Hepatocyte (in vitro differentiated cells): Measurements from ENCODE around the gene MASP1. TPM values are rescaled to one million over a fixed set of nuclear protein-coding genes. Genes with fewer than 3 reads are reported as not detected.

Experiments
- DNase-seq: peaks from one replicate; pipeline ENCODE4 v3.0.0-alpha.2; 2016; ENCODE audit warnings: low spot score
- H2AFZ ChIP-seq: fragments of 200-600 bp; sonication (generic); 2 replicates; pipeline ENCODE4 v1.6.0; 2016; ENCODE audit warnings: antibody characterized with exemption, mild to moderate bottlenecking
- H3K27ac ChIP-seq: fragments of 200-600 bp; sonication (generic); 2 replicates; pipeline ENCODE4 v1.5.1; 2016; ENCODE audit warnings: mild to moderate bottlenecking
- H3K27me3 ChIP-seq: fragments of 200-600 bp; sonication (generic); 2 replicates; pipeline ENCODE4 v1.6.1; 2016
- H3K36me3 ChIP-seq: fragments of 200-600 bp; sonication (generic); replicated peaks from 2 replicates; pipeline ENCODE4 v1.5.1; 2016; ENCODE audit warnings: low read depth; ENCODE audit not compliant: insufficient read depth
- H3K4me1 ChIP-seq: fragments of 200-600 bp; sonication (generic); 2 replicates; pipeline ENCODE4 v1.5.1; 2016; ENCODE audit warnings: mild to moderate bottlenecking, moderate library complexity; ENCODE audit not compliant: insufficient read depth
- H3K4me2 ChIP-seq: fragments of 200-600 bp; sonication (generic); 2 replicates; pipeline ENCODE4 v1.6.0; 2016
- H3K4me3 ChIP-seq: fragments of 200-600 bp; sonication (generic); 2 replicates; pipeline ENCODE4 v1.5.1; 2016; ENCODE audit warnings: mild to moderate bottlenecking
- H3K79me2 ChIP-seq: fragments of 200-600 bp; sonication (generic); 2 replicates; pipeline ENCODE4 v1.6.0; 2017; ENCODE audit warnings: mild to moderate bottlenecking
- H3K9me2 ChIP-seq: fragments of 200-600 bp; sonication (generic); replicated peaks from 2 replicates; pipeline ENCODE4 v1.6.0; 2017; ENCODE audit warnings: mild to moderate bottlenecking; ENCODE audit not compliant: insufficient read depth
- H3K9me3 ChIP-seq: fragments of 200-600 bp; sonication (generic); 2 replicates; pipeline ENCODE4 v1.5.1; 2016; ENCODE audit warnings: low read depth, mild to moderate bottlenecking
- H4K20me1 ChIP-seq: fragments of 200-600 bp; sonication (generic); 2 replicates; pipeline ENCODE4 v1.6.0; 2016; ENCODE audit warnings: mild to moderate bottlenecking; ENCODE audit not compliant: insufficient read depth, poor library complexity, severe bottlenecking
- CTCF ChIP-seq: fragments of 200-600 bp; sonication (generic); IDR thresholded peaks from 2 replicates; pipeline ENCODE4 v1.5.1; 2016; ENCODE audit warnings: antibody characterized with exemption, mild to moderate bottlenecking; ENCODE audit not compliant: poor library complexity
- EZH2 ChIP-seq: fragments of 200-600 bp; sonication (generic); IDR thresholded peaks from 2 replicates; pipeline ENCODE4 v1.6.1; 2016; ENCODE audit warnings: antibody characterized with exemption, mild to moderate bottlenecking, borderline replicate concordance
- EZH2phosphoT487 ChIP-seq: fragments of 200-600 bp; sonication (generic); IDR thresholded peaks from one replicate; pipeline ENCODE4 v1.6.1; 2018; ENCODE audit warnings: antibody characterized with exemption, mild to moderate bottlenecking, low read depth, moderate library complexity; ENCODE audit not compliant: unreplicated experiment, severe bottlenecking
- WGBS: methylation state at CpG from one replicate; pipeline ENCODE4 v1.1.6; 2016; ENCODE audit warnings: low lambda C conversion rate; ENCODE audit errors: missing lambda C conversion rate; 5-methylcytosine and 5-hydroxymethylcytosine counted together
- polyA plus RNA-seq: library from polyadenylated mRNA; unstranded; fragments of >200 nt; fragmentation: Nextera tagmentation; extraction: Ambion mirVana; gene quantifications from 2 replicates; pipeline ENCODE4 v1.2.1, GENCODE V29; 2016
- total RNA-seq: library from RNA; depleted of rRNA; stranded (reverse); fragments of >200 nt; gene quantifications from 2 replicates; pipeline ENCODE4 v1.2.3, GENCODE V29; 2014

MASP1 gene
- total and polyA plus RNA-seq, 2 experiments from 2014 or later, result 23.3 to 29.0 TPM

- TF ChIP-seq EZH2, result no peak
- TF ChIP-seq CTCF, result no peak
- TF ChIP-seq EZH2phosphoT487, result no peak
- H3K4me1 ChIP-seq, result no peaks in the 10 kb centered on the region
- no peak overlapping the region for H3K4me2 ChIP-seq
- WGBS, result 67% methylated on average over 3 of the region's 3 CpGs
- H3K79me2 ChIP-seq, result no peaks in the 10 kb centered on the region
- H2AFZ ChIP-seq, result no peak overlapping the region
- H3K4me3 ChIP-seq, result no peak overlapping the region
- H3K27me3 ChIP-seq, result no peaks in the 10 kb centered on the region
- no peak overlapping the region for H3K27ac ChIP-seq
- H3K9me2 ChIP-seq, result no peaks in the 10 kb centered on the region
- no peaks in the 10 kb centered on the region for H4K20me1 ChIP-seq
- H3K9me3 ChIP-seq, result no peaks in the 10 kb centered on the region
- no peak for DNase-seq
- H3K36me3 ChIP-seq, result no peaks in the 10 kb centered on the region
Observed at GRCh38 chr3:187247398-187247797, 44.1 kb downstream of the MASP1 start.

GRCh38 chr3:187243933-187244524, 47.5 kb downstream of the MASP1 start:
- Histone ChIP-seq H3K4me2 (no peak overlapping the region), H3K9me2 (no peaks in the 10 kb centered on the region), H3K4me1 (no peaks in the 10 kb centered on the region), H3K36me3 (no peaks in the 10 kb centered on the region), H2AFZ (no peak overlapping the region), H4K20me1 (no peaks in the 10 kb centered on the region), H3K79me2 (no peaks in the 10 kb centered on the region), H3K9me3 (no peaks in the 10 kb centered on the region), H3K27me3 (no peaks in the 10 kb centered on the region), H3K4me3 (no peak overlapping the region), H3K27ac (no peak overlapping the region)
- DNase-seq, result no peak
- 83% methylated on average over 2 of the region's 2 CpGs for WGBS
- no peak for TF ChIP-seq CTCF
- TF ChIP-seq EZH2, result no peak
- TF ChIP-seq EZH2phosphoT487, result no peak

GRCh38 chr3:187242900-187243299, 48.6 kb downstream of the MASP1 start:
- no peak for TF ChIP-seq EZH2phosphoT487
- TF ChIP-seq EZH2, result no peak
- TF ChIP-seq CTCF, result no peak
- Histone ChIP-seq H3K27me3 (no peaks in the 10 kb centered on the region), H3K4me2 (no peak overlapping the region), H3K36me3 (no peaks in the 10 kb centered on the region), H4K20me1 (no peaks in the 10 kb centered on the region), H3K9me3 (no peaks in the 10 kb centered on the region), H3K9me2 (no peaks in the 10 kb centered on the region), H3K4me1 (no peaks in the 10 kb centered on the region), H3K27ac (no peak overlapping the region), H2AFZ (no peak overlapping the region), H3K79me2 (no peaks in the 10 kb centered on the region), H3K4me3 (no peak overlapping the region)
- WGBS, result 97% methylated on average over 4 of the region's 4 CpGs
- DNase-seq, result no peak
